Measurements from ENCODE around the gene SRRT. TPM values are rescaled to one million over a fixed set of nuclear protein-coding genes. Genes with fewer than 3 reads are reported as not detected.

SRRT gene, protein sequence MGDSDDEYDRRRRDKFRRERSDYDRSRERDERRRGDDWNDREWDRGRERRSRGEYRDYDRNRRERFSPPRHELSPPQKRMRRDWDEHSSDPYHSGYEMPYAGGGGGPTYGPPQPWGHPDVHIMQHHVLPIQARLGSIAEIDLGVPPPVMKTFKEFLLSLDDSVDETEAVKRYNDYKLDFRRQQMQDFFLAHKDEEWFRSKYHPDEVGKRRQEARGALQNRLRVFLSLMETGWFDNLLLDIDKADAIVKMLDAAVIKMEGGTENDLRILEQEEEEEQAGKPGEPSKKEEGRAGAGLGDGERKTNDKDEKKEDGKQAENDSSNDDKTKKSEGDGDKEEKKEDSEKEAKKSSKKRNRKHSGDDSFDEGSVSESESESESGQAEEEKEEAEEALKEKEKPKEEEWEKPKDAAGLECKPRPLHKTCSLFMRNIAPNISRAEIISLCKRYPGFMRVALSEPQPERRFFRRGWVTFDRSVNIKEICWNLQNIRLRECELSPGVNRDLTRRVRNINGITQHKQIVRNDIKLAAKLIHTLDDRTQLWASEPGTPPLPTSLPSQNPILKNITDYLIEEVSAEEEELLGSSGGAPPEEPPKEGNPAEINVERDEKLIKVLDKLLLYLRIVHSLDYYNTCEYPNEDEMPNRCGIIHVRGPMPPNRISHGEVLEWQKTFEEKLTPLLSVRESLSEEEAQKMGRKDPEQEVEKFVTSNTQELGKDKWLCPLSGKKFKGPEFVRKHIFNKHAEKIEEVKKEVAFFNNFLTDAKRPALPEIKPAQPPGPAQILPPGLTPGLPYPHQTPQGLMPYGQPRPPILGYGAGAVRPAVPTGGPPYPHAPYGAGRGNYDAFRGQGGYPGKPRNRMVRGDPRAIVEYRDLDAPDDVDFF
- total RNA-seq, result 62.9 TPM
- long read RNA-seq, transcript SRRT-216 (20 exons, 2,955 nt), result minor isoform, 9 of 83 reads
- long read RNA-seq, transcript SRRT-215 (20 exons, 2,964 nt), result minor isoform, 11 of 83 reads
- long read RNA-seq, transcript SRRT-213 (20 exons, 2,905 nt), result major isoform, 18 of 83 reads
- long read RNA-seq, partial matches to known transcripts, result 33 of 83 reads
- long read RNA-seq, other reads (novel, unspliced or antisense), result 7 of 83 reads

DNA sequence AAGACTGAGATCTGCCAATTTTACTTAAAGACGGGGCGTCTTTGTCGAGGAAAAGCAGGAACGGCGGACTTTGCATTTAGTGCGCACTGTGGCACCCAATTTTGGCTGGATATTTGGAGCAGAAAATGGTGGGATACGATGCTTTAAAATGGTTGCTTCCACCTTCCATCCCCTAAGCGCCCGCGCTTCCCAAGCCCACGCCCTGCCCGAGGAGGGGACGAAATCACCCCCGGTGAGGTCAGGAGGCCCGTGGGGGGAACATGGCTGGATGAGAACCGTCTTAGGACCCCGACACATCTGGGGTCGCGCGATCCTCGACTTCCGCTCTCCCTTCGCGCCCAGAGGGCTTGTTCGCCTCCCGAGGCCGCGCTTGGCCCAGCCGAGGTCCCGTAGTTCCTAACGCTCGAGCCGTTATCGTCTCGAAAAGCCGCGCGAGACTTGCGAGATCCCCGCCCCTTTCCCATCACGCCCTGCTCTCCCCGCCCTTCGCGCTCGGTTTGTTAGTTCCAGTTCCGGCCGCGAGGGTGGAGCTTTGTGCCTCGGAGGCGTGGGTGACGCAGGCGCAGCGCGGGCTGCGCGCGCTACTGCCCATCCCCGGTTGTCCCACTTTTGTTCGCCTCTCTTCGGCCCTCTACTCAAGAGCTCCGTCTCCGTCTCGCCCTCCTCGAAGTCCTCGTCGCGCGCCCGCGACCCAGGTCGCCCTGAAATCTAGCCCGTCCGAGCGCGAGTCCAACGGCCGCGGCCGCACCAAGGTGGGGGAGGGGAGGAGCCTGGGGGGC is at the start of gene SRRT:
Gene SRRT (plus strand): TSS at position 527 of the 779 bp plus-strand sequence. CDS start 488 bp downstream, outside the sequence.
- DNase-seq (ENCODE audit: low spot score), result peak; percentile 99
- intact Hi-C loops (cut with DNase I), result loop anchor here (5.0 kb wide), 1 partner anchor 167 kb away; the partner anchor contains the start of gene POP7

DNA sequence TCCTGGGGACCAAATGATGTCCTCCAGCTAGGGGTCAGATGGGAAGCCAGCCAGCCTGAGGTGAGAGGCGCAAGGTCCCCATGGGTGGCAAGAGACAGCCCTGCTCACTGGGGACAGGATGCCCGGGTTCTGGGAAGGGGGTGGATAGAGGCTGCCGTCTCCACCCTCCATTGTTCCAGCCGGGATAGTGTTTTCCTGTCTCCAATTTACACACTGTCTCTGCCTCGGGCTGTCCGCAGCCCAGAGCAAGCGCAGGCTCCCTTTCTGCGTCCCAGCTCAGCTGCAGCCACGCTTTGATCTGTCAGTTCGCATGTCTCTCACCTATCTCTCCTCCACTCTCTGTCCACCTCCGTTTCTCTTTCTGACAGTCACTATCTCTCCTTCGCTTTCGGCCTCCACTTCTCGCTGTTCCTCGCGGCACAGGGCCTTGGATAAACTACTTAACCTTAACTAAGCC is 49.7 kb upstream of the SRRT start:
- no peak for DNase-seq (ENCODE audit: low spot score)
- intact Hi-C loops (cut with DNase I), result loop anchor here (2.0 kb wide), 1 partner anchor 14 kb away; no protein-coding TSS in a partner anchor

DNA sequence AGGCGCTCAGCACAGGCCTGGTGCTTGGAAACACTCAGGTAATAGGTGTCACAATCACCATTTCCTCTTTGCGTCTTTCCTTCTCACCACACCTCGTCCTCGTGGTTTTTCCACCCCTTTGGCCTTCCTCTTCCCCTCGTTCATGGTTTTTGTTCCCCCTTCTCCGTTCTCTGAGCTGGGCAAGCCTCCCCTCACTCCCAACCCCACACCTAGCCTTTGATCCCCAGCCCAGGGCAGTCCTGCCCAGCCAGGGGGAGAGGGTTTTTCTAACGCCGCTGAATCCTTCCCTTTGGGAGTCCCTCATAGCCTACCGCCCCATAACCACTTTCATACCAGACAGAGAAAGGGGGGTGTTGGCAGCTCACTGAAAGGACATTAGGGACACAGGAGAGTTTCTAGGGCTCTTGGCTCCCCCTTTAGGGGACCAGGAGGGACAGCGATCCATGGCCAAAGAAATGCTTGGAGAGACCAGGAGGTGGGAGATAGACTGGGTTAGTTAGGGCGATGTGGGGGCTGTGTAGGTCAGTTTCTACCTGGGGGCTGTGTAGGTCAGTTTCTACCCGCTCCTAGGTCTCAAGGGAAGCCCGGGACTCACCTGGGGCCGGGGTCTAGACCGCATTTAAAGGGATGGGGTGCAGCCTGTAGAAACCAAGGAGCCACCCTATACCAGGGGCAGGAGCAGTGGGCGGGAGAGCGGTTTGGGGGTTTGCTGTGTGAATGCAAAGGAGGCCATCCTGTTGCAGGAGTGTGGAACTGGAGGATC is 49.0 kb upstream of the SRRT start:
- no peak for DNase-seq (ENCODE audit: low spot score)
- intact Hi-C loops (cut with DNase I), result loop anchor here (2.0 kb wide), 1 partner anchor 13 kb away; no protein-coding TSS in a partner anchor

DNA sequence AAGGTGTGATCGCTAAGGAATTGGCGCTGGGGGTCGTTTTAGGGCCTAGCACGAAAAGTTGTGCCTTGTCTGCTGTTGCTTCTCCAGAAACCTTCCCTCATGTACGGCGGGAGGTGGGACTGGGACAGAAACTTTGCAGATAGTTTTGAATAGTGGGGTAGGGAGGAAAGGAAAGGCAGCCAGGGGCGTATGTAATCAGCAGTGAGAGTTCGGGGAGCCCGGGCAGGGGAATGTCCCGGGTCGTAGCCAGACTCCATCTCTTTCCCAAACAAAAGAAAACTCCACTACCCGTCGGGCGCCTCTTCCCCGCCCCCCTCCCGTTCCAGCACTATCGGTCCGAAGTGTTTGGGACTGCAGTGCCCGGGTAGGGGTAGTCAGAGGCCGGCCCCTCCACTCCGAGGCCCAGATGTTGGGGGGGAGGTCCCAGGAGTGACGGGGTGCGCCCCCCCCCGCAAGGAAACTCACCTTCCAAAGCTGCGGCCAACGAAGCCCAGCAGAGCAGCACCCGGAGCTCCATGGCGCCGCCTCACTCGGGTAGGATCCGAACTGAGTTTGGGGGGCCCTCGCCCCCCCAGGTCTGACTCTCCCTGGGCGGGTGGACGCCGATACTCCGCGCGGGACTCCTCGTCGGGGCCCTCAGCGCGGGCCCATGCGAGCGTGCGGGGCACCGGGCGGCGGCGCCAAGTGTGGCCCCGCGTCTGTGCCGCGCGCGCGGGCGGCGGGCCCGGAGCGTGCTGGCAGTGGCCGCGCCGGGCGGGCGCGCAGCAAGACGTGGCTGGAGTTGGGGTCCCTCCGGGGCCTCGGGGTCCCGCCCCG is 48.2 kb upstream of the SRRT start:
- intact Hi-C loops (cut with DNase I), result no loop called here
- DNase-seq (ENCODE audit: low spot score), result no peak

DNA sequence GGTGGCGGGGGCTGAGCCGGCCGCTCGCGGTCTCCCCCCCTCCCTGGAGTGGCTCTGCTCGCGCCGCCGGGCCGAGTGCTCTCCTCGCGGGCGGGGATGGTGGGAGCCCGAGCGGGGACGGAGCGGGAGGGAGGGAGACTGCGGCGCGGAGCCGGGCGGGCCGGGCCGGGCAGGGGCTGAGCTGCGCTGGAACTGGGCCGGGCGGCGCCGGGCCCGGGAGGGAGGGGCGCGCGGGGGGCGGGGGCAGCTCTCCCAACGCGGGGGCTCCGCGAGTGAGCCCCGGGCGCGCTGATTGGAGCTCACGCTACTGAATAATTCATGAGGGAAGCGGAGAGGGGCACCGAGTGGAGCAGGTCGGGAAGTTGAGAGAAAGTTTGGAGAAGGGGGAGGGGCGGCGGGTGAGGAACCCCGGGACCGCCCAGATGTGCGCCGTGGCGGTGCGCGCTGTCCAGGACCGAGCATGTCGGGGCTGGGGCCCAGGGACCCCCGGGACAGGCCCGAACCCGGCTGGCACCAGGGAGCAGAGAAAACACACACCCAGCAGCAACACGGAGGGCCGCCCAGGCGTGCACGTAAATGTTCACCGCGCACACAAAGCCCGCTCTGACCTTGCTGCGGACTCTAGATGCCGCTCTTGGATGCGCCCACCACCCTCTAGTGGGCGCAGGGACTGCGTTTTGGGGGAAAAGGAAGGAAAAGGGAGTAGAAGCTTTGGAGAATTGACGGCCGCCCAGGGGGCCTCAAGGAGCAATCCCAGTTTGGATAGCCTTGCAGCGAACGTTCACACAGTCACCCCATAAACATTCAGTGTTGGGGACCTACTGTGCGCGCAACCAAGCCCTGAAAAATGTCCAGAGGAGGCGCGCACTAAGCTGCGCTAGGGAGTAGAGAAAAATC is 47.3 kb upstream of the SRRT start, which contains the start of gene EPHB4:
Gene EPHB4 (minus strand): TSS at position 194 of the 897 bp plus-strand sequence. CDS start 493 bp downstream, outside the sequence.
- intact Hi-C loops (cut with DNase I), result no loop called here
- DNase-seq (ENCODE audit: low spot score), result peak; percentile 88

- DNase-seq (ENCODE audit: low spot score), result no peak
- intact Hi-C loops (cut with DNase I), result no loop called here
These were observed 45.7 kb upstream of the SRRT start for GRCh38 chr7:100829150-100829716.

DNA sequence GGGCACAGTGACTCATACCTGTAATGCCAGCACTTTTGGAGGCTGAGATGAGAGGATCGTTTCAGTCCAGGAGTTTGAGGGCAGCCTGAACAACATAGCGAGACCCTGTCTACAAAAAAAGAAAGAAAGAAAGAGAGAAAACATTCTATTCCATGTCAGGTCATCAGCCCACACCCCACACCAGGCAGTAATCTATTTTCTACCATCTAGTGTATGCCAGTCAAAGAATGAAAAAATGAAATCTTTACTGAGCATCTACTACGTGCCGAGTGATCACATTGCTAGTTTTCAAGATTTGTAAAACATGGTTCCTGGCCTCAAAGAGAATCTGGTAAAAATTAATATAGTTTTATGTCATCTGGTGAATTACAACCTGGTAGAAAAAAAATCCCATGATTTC is 44.5 kb upstream of the SRRT start:
- DNase-seq (ENCODE audit: low spot score), result no peak
- intact Hi-C loops (cut with DNase I), result no loop called here

GRCh38 chr7:100832281-100832633 is 42.6 kb upstream of the SRRT start:
- intact Hi-C loops (cut with DNase I), result no loop called here
- no peak for DNase-seq (ENCODE audit: low spot score)

DNA sequence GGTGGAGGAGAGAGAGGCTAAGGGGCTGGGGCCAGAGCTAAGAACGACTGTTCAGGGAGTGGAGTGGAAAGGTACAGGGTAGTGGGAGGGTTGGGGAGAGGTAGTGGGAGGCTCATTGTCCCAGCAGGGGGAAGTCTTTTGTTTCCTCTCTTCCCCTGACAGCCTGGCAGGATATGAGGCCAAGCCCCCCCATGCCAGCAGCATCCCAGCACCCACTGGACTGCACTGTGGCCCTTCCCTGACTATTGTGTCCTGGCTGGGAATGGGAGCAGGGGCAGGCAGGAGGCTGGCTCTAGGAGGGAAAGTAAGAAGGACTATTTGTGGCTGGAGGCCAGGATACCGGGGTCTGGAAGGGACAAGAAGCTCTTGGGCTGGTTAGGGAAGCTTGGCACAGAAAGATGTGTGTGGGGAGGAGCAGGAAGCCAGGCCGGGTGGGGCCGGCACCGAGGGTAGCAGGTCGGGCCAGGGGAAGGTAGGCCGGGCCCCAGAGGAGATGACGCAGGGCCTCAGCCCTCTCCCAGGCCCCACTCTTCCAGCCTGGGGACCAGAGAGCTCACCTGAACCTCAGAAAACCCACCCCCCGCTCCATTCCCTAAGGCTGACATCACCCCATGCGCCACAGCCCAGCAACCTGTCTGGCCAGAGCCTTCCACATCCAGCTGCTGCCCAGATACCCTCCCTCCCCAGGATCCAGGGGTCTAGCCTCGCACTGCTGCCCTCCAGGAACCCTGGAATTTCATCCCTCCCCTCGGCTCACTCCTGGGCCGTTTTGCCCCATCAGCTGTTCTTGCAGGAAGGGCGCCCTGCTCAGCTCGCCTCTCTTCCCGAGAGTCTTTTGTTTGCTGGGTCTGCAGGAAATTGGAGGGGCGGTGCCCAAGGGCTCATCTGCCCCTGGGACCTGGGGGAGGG is 38.7 kb upstream of the SRRT start:
- intact Hi-C loops (cut with DNase I), result loop anchor here (5.0 kb wide), 1 partner anchor 34 kb away; no protein-coding TSS in a partner anchor
- DNase-seq (ENCODE audit: low spot score), result no peak

DNA sequence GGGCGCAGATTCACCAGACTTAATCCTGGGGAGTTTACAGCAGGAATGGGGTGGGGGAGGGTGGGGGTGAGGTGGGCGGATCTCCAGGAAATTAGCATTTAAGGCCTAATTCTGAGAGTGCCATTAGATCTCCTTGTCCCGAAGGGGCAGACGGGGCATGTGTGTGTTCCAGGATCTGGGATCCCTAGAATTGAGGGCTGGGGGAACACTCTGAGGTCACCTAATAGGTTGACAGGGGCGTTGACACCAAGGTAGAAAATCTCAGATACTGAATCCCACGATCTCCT is 38.1 kb upstream of the SRRT start:
- no peak for DNase-seq (ENCODE audit: low spot score)
- intact Hi-C loops (cut with DNase I), result loop anchor here (5.0 kb wide), 1 partner anchor 34 kb away; no protein-coding TSS in a partner anchor

DNA sequence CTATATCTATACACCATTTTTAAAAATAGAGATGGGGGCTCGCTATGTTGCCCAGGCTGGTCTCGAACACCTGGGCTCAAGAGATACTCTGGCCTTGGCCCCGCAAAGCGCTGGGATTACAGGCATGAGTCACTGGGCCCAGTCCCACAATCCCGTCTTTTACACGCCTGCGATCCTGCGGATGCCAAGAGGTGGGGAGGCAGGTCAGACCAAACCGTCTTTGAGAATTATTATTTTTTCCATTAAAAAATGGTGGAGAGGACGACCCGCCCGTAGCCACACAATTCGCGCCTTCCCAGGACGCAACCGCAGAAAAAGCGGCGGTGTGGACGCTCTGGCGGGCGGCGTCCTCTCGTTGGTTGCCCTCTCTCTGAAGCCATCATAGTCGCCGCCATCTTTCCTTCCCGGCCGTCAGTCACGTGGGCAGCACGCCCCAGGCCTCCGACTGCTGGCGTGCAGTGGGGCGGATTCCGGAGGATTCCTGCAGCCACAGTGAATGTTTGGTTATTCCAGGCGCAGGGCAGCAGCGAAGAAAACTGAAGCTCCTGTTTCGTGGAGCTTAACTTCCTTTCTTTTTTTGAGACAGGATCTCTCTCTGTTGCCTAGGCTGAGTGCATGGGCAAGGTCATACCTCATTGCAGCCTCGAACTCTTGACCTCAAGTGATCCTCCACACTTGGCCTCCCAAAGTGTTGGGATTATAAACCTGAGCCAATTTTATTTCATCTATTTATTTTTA is 37.6 kb upstream of the SRRT start:
- peak; percentile 96 for DNase-seq (ENCODE audit: low spot score)
- intact Hi-C loops (cut with DNase I), result loop anchor here (5.0 kb wide), 1 partner anchor 35 kb away; no protein-coding TSS in a partner anchor

DNA sequence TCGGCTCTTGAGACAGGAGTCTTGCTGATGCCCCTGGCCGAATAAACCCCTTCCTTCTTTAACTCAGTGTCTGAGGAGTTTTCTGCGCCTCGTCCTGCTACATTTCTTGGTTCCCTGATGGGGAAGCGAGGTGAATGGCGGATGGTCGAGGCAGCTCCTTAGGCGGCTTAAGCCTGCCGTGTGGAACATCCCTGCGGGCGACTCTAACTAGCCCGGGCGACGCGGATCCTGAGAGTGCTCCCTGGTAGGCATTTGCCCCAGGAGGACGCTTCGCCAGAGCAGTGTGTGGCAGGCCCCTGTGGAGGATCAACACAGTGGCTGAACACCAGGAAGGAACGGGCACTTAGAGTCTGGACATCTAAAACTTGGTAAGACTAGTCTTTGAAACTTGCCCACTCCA is 35.5 kb upstream of the SRRT start:
- DNase-seq (ENCODE audit: low spot score), result no peak
- intact Hi-C loops (cut with DNase I), result loop anchor here (2.0 to 5.0 kb wide), 3 partner anchors 15 to 37 kb away; partner anchors contain the start of gene TRIP6

DNA sequence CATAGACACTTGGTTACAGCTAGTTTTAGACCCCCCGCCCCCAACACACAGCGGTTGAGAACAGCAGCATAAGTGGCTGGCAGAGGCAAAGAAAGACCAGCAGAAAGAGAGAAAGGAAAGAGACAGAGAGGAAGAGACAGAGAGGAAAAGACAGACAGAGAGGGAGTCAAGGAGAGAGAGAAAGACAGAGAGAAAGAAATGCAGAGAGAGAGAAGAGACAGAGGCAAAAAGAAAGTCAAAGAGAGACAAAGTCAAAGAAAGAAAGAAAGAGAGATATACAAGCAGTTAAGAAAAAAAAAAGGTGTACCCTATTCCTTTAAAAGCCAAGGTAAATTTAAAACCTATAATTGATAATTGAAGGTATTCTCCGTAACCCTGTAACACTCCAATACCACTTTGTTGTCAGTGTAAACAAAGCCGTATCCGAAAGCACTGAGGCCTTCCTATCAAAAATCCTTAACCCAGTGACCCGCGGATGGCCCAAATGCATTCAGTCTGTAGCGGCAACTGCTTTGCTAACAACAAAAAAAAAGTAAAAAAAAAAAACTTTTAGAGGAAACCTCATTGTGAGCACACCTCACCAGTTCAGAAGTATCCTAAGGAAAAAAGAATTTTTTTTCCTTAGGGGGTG is 34.3 kb upstream of the SRRT start:
- DNase-seq (ENCODE audit: low spot score), result no peak
- intact Hi-C loops (cut with DNase I), result no loop called here

GRCh38 chr7:100847360-100847759 is 27.5 kb upstream of the SRRT start:
- intact Hi-C loops (cut with DNase I), result no loop called here
- DNase-seq (ENCODE audit: low spot score), result no peak
